Stimulated activated CD8-positive, alpha-beta memory T cell treated with anti-CD3 and anti-CD28 coated beads, Interleukin-15, amount 100 ng/mL, for 24 hours (primary cell): ENCODE measurements around the gene HAPLN3.
"Not testable (repeated sequence)": the region's sequence is repeated elsewhere in the genome, so short reads cannot be mapped to it uniquely, and the experiment has no call there.

ENCODE experiments used
- DNase-seq: peaks from one replicate; pipeline ENCODE4 v3.0.0-alpha.2; 2020; ENCODE audit warnings: low read depth

HAPLN3 gene

DNA sequence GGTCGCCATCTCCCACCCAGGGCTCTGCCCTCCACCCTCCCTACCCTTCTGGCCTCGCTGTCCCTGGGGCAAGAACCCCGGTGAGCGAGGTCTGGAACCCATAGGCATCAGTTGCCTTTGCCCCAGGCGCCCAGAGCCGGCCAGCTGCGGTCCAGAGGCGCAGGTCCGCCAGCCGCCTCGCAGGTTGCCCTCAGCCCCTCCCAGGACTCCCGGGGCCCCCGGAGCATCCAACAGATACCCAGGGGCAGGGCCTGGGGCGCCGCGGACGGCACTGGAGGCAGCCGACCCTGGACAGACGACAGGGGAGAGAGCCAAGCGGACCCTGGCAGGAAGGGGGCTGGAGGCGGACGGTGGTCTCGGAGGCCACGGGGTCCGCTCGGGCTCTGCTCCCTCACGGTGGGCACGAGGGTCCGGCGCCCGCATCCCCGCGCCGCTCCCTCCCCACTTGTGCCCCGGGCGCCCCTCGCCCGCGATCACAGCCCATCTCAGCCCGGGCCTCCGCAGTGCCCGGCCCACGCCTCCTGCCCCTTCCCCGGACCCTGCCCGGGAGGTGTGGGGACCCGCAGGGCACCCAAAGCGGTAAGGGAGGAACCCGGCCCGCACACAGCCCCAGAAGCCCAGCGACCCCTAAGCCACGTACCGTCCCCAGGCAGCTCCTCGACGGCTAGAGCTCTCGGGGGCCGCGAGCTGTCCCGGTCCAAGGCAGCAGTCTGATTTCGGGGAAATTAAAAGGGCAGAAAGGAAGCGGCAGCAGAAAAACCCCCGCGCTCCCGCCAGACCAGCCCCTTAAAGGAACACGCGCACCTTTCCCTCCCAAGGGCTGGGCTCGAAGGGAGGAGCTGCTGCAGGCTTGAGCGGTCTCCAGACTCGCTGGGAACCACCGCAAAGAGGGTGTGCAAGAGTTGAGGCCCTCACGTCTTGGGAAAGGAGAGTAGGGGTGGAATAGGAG is at the start of gene HAPLN3:
Gene HAPLN3 (minus strand): TSS at position 726 of the 949 bp plus-strand sequence. CDS start 8,246 bp downstream, outside the sequence.
- no peak for DNase-seq

DNA sequence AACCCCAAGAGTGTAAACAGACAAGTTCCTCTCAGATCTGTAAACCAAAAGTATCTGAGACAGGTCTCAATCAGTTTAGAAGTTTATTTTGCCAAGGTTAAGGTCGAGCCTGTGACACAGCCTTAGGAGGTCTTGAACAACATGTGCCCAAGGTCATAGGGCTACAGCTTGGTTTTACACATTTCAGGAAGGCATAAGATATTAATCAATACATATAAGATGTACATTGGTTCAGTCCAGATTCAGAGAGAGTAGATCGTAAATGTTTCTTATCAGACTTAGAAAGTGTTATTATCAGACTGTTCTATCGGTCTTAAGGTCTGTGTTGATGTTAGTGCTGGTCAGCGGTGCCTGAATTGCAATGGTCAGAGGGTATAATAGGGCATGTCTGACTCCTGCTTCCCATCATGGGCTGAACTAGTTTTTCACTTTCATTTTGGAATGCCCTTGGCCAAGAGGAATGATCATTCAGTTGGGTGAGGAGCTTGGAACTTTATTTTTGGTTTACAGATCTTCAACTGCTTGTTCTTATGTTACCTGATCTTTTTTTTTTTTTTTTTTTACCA is 44.8 kb upstream of the HAPLN3 start:
- no peak for DNase-seq

GRCh38 chr15:88939486-88939806 is 44.1 kb upstream of the HAPLN3 start:
- DNase-seq, result no peak

DNA sequence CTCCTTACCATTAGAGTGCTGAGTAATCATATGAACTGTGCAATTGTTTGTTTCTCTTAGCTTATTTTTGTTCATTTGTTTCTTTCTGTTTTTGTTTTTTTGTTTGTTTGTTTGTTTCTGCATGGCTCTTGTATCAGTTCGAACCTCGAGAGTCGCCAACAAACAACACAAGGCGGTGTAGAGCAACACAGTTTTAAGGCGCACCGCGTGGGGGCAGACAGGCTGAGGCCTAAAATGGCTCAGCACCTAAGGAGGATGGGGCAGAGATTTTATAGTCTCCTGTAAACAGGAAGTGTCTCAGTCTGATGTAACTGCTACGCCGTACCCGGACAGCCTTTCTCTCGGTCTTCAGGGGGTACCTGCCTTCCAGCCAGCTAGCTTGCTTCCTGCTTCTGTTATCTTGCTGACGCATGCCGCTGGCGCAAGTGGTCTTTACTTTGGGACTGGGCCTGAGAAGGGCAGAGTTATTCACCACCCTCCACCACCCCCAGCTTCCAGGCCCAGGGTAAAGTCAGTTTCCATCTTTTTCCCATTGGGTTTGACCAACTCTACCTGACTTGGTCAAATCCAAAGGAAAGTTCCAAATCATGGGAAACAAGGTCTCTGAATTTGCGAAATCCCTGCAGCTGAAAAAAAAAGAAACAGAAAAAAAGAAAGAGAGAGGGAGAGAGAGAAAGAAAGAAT is 43.6 kb upstream of the HAPLN3 start:
- DNase-seq, result no peak

- not testable (repeated sequence) for DNase-seq
Observed at GRCh38 chr15:88934449-88934848, 39.1 kb upstream of the HAPLN3 start.

DNA sequence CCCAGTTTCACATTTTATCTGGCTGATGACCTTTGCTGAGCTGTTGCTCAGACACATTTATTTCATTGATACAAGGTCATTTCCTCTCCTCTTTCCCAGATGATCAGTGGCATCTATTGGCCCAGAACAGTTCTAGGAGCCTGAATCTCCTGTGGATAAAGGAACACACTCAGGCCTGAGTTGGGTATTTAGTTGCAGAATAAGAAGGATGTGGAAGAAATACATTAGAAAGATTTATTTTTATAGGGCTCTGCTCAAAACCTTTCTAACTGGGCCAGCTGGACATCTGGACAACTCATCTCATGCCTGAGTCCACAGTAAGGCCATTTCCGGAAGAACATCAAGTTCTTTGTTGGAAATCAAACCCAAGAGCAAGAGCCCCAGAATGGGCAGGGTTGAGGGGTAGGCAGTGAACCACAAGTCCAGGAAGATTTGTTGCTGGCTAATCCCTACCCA is 37.6 kb upstream of the HAPLN3 start:
- DNase-seq, result no peak

- DNase-seq, result no peak
Observed at GRCh38 chr15:88932271-88932874, 37.0 kb upstream of the HAPLN3 start.

GRCh38 chr15:88930579-88930978 is 35.2 kb upstream of the HAPLN3 start:
- DNase-seq, result no peak

- DNase-seq, result not testable (repeated sequence)
Observed at GRCh38 chr15:88929358-88930098, 34.2 kb upstream of the HAPLN3 start.

DNA sequence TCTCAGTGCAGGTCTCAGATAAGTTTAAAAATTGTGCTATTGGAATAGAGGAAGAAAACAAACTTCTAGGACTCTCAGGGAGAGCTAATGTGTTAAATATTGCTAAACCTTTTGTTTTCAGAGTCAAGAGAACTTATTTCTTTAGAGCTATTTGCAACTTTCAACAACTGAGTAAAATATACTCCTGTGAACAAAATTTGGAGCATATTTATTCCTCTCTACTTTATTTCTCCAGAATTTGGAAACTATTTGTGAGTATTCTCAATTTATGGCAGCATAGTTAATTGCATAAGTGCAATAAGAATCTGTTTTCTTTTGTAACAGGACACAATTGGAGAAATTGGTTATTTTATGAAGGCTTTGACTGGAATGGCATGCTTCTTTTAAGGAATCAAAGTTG is 32.8 kb upstream of the HAPLN3 start:
- not testable (repeated sequence) for DNase-seq

GRCh38 chr15:88925648-88926047 is 30.3 kb upstream of the HAPLN3 start:
- DNase-seq, result not testable (repeated sequence)

DNA sequence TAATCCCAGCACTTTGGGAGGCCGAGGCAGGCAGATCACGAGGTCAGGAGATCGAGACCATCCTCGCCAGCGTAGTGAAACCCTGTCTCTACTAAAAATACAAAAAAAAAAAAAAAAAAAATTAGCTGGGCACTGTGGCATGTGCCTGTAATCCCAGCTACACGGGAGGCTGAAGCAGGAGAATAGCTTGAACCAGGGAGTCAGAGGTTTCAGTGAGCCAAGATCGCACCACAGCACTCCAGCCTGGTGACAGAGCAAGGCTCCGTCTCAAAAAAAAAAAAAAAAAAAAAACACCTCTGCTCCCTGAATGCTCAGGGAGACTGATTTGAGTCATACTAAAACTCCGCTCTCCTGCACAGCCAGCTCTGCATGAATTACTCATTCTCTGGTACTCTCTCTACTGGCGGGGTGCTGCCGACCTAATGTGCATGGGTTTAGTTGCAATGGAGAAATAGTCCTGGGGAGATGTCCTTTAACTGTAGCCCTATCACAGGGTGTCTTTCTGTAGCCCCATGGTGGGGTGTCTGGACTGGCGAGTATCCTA is 25.6 kb upstream of the HAPLN3 start:
- DNase-seq, result not testable (repeated sequence)

DNA sequence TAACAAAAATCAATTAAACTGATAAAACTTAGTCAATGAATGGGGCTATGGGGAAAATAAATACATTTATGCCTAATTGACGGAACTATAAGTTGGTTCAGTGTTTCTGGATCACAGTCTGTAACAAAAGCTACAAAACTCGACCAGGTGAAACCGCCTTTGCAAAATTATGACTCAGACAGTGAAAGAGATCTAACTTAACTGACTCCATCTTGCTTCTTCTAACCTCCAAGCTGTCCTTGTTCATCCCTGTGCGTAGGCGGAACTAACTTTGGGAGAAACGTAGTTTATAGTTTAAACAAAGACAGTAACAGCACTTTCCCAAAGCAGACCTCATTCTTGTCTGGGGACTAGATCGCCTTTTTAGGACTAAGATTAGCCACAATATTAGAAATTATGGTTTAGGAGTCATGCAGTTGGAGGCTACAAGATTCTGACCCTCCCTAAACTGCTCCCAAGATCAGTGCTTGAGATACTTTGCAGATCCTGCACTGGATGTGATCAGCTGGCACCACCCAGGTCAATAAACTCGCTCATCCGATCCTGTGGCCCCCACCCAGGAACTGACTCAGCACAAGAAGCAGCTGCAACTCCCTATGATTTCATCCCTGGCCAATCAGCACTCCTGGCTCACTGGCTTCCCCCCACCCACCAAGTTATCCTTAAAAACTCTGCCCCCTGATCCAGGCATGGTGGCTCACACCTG is 25.0 kb upstream of the HAPLN3 start:
- DNase-seq, result no peak

DNA sequence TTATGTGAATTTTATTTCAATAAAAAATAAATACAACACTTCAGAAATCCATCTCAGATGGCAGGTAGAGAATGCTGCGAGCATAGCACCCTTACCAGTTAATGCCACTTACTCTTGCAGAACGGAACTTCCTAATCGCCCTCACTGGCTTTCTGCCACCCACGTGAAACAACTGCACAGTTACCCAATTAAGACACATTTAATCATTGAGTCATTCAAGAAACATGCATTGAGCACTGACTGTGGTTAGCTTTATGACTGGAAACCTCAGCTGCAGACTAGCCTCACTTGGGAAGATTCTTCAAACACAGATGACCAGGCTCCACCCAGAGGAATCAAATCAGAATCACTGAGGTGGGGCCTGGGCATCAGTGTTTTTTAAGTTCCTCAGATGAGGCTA is 23.4 kb upstream of the HAPLN3 start:
- DNase-seq, result no peak

- no peak for DNase-seq
Observed at GRCh38 chr15:88917760-88918159, 22.4 kb upstream of the HAPLN3 start.

GRCh38 chr15:88915354-88915753 is 20.0 kb upstream of the HAPLN3 start:
- DNase-seq, result no peak

GRCh38 chr15:88913850-88914169 is 18.5 kb upstream of the HAPLN3 start:
- no peak for DNase-seq

- DNase-seq, result peak; percentile 46
Observed at GRCh38 chr15:88913017-88913849, 17.9 kb upstream of the HAPLN3 start, which contains the start of gene MFGE8. TSS of gene MFGE8 (minus strand) at chr15:88913379. CDS start at chr15:88913319, 60 bp downstream.

DNA sequence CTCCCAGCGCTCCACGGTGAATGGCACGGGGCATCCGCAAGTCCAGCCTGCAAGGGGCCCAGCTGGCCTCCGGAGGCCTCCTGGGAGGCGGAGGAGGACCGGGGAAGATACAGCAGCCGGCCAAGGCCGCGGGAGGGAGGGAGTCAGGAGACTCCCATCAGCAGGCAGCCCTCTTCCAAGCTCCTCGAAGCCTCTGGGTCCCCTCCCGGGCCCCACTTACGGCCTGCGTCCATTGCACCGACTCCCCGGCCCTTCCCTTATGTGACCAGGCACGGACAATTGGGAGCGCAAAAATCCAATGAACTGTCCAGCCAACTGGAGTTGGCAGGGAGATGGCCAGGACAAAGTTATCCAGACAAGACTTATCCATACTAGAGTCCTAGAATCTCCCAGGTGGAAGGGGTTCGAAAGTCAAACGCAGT is 17.2 kb upstream of the HAPLN3 start:
- no peak for DNase-seq

DNA sequence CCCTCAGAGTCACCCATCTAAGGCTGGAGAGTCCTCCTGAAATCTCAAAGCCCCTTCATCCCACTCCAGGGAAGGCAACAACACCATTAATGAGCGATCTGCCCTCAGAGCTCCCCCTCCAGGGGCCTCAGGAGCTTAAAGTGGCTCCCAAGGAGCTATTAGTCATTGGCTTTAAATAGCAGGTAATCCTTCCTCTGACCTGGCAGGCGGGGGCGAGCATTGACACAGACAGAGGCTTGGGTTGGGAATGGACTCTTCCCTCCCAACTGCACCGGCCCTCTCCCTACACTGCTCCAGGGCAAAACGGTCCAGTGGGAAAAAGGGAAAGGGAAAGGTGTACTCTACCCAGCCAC is 16.4 kb upstream of the HAPLN3 start:
- no peak for DNase-seq
